GM12878 (cell line): Measurements from ENCODE around the gene PLGRKT. TPM values are rescaled to one million over a fixed set of nuclear protein-coding genes. Genes with fewer than 3 reads are reported as not detected.
"Not testable (repeated sequence)": the region's sequence is repeated elsewhere in the genome, so short reads cannot be mapped to it uniquely, and the experiment has no call there.

Source experiments
- ATAC-seq: fragments of 200-7000 bp; cut with Tn5 transposase; 3 replicates; pipeline ENCODE4 v1.9.1; 2020; ENCODE audit warnings: mild to moderate bottlenecking, moderate library complexity
- BruUV-seq: library from RNA; stranded (reverse); fragments of 400-500 nt; replicated peaks from 2 replicates; lab custom pipeline; 2021; lab: Mats Ljungman, UMichigan
- CTCF ChIA-PET: fragments of 300-600 bp; sonication (Branson Sonifier 250); formaldehyde crosslinking; extraction: SDS; loops from one replicate; lab custom pipeline; 2021; ENCODE audit warnings: inconsistent platforms; lab: Yijun Ruan, JAX
- POLR2A ChIA-PET: fragments of 350-600 bp; formaldehyde crosslinking; extraction: SDS; loops from one replicate; lab custom pipeline; 2021; ENCODE audit warnings: inconsistent platforms; lab: Charles Lee
- RAD21 ChIA-PET: fragments of 300-600 bp; sonication (Branson Sonifier 250); formaldehyde crosslinking; loops from one replicate; lab custom pipeline; 2023; ENCODE audit warnings: antibody characterized with exemption; ENCODE audit not compliant: unreplicated experiment; lab: Charles Lee
- SMC1A ChIA-PET: fragments of 300-600 bp; sonication (Branson Sonifier 250); formaldehyde crosslinking; loops from one replicate; lab custom pipeline; 2023; ENCODE audit not compliant: unreplicated experiment, uncharacterized antibody; lab: Charles Lee
- DNase-seq: peaks from one replicate; pipeline ENCODE4 v3.0.0-alpha.2; 2011; ENCODE audit warnings: low read depth, low spot score
- FAIRE-seq: peaks from 3 replicates; lab custom pipeline; 2011; peaks lifted over from hg19 to GRCh38; lab: Jason Lieb, UNC
- H2AFZ ChIP-seq: 2 replicates; pipeline ENCODE4 v1.6.0; 2011; ENCODE audit warnings: low read depth, low read length, control low read depth; ENCODE audit not compliant: control insufficient read depth
- H3K27ac ChIP-seq: 2 replicates; pipeline ENCODE4 v1.5.1; 2011; ENCODE audit warnings: control low read depth; ENCODE audit not compliant: control insufficient read depth, insufficient read depth
- H3K27me3 ChIP-seq, 2 experiments: replicated peaks in 1 of 2; 2 replicates each; pipeline versions ENCODE4 v1.6.0 to v1.6.1; 2011; ENCODE audit warnings: low read length in 1 of 2; ENCODE audit not compliant: control insufficient read depth in 2 of 2, insufficient read depth in 2 of 2
- H3K36me3 ChIP-seq, 2 experiments: 2 replicates each; pipeline ENCODE4 v1.5.1; 2011; ENCODE audit warnings: low read length in 1 of 2; ENCODE audit not compliant: control insufficient read depth in 2 of 2, insufficient read depth in 2 of 2
- H3K4me1 ChIP-seq: 2 replicates; pipeline ENCODE4 v1.6.1; 2011; ENCODE audit warnings: mild to moderate bottlenecking, low read length, moderate library complexity, mixed read lengths; ENCODE audit not compliant: control insufficient read depth, insufficient read depth
- H3K4me2 ChIP-seq: 2 replicates; pipeline ENCODE4 v1.6.0; 2011; ENCODE audit warnings: control low read depth; ENCODE audit not compliant: control insufficient read depth, insufficient read depth
- H3K4me3 ChIP-seq: fragments of 200-600 bp; sonication (generic); 2 replicates; pipeline ENCODE4 v1.5.1; 2016
- H3K79me2 ChIP-seq: 2 replicates; pipeline ENCODE4 v1.6.0; 2011; ENCODE audit warnings: low read length; ENCODE audit not compliant: control insufficient read depth, insufficient read depth
- H3K9ac ChIP-seq: 2 replicates; pipeline ENCODE4 v1.8.0; 2011; ENCODE audit warnings: low read length, control low read depth, mixed read lengths; ENCODE audit not compliant: control insufficient read depth, insufficient read depth
- H3K9me3 ChIP-seq: replicated peaks from 3 replicates; pipeline ENCODE4 v1.5.1; 2011; ENCODE audit warnings: mild to moderate bottlenecking, low read length; ENCODE audit not compliant: control insufficient read depth, insufficient read depth
- H4K20me1 ChIP-seq: 2 replicates; pipeline ENCODE4 v1.6.0; 2011; ENCODE audit not compliant: control insufficient read depth, insufficient read depth
- RUNX3 ChIP-seq: IDR thresholded peaks from 2 replicates; pipeline ENCODE4 v1.6.1; 2012; ENCODE audit warnings: low read length, inconsistent platforms
- WGBS: methylation state at CpG from one replicate; pipeline ENCODE4 v1.1.6; 2016; ENCODE audit warnings: low lambda C conversion rate; ENCODE audit not compliant: insufficient replicate concordance, insufficient coverage; ENCODE audit errors: missing lambda C conversion rate; 5-methylcytosine and 5-hydroxymethylcytosine counted together
- in situ Hi-C: fragments of 300-500 bp; cut with MboI; formaldehyde crosslinking; loops from 9 replicates; pipeline ENCODE4 v1.14.3; 2018; ENCODE audit warnings: mixed read lengths
- intact Hi-C: fragments of 100-400 bp; cut with micrococcal nuclease; formaldehyde crosslinking; loops from one replicate; pipeline ENCODE4 v1.14.2; 2022; ENCODE audit not compliant: unreplicated experiment
- polyA plus RNA-seq, 11 experiments: library from polyadenylated mRNA; depleted of rRNA in 4 of 11; unstranded in 6 of 11; stranded (reverse) in 5 of 11; fragments of >200 nt; fragmentation: Nextera tagmentation in 4 of 11; fragmentation: Illumina TruSeq in 1 of 11; extraction: Ambion mirVana in 4 of 11; extraction: Trizol in 1 of 11; gene quantifications; 1 replicate in 1 of 11; 2 replicates in 10 of 11; pipeline versions ENCODE4 v1.2.1 to v1.2.3, GENCODE V29; 2011 to 2016; ENCODE audit warnings: inconsistent platforms in 2 of 11, missing spikeins in 2 of 11, low read depth in 1 of 11
- total RNA-seq, 4 experiments: library from RNA; depleted of rRNA in 3 of 4; stranded (reverse); fragments of >200 nt in 3 of 4; fragmentation: Illumina TruSeq in 1 of 4; extraction: Trizol in 1 of 4; gene quantifications; 2 replicates each; pipeline versions ENCODE4 v1.2.1 to v1.2.3, GENCODE V29; 2013 to 2021
- TF ChIP-seq, protein P1 (sequence below): fragments of 450-650 bp; conservative IDR thresholded peaks from 2 replicates; pipeline ENCODE4 v1.6.1; 2017; ENCODE audit warnings: mild to moderate bottlenecking, moderate library complexity

Gene PLGRKT
- total and polyA plus RNA-seq, 10 of the 15 experiments (the other 5 are each of a cell fraction or from before 2014, with no cell fraction given) = 25.2 to 72.3 (median 38.4) TPM

DNA sequence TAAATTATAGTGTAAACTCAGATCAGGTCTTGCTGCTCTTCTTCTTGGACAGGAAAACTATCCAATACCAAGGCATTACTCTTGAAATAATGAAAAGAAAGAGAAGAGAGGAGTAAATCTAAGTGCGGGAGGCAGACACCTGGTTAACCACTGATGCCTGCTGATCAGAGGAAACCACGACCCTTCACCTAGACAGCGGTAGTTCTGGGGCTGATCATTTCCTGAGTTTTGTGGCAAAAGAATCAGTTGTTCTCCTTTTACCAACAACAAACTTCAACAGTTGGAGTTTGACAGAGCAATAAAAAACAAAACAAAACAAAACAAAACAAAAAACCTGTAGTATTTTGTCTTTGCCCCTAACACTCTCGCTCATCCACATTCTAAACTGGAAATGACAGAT, 101.0 kb downstream of the PLGRKT start:
- Histone ChIP-seq H3K36me3 (no peaks in the 10 kb centered on the region), H2AFZ (peak overlapping the region; percentile 7; the same call in 1 of the 2 replicates), H3K27me3 (no peaks in the 10 kb centered on the region), H3K9me3 (no peaks in the 10 kb centered on the region)
- DNase-seq (no peak), ATAC-seq (no peak)
- SMC1A ChIA-PET = interaction anchor here (0.9 kb wide), 1 partner anchor 40 kb away, joined by 3 read pairs; no protein-coding TSS in a partner anchor
- POLR2A ChIA-PET = no interaction called here
- BruUV-seq = no TSS peak
- peak; percentile 48 for TF ChIP-seq RUNX3
- TF ChIP-seq, protein P1, sequence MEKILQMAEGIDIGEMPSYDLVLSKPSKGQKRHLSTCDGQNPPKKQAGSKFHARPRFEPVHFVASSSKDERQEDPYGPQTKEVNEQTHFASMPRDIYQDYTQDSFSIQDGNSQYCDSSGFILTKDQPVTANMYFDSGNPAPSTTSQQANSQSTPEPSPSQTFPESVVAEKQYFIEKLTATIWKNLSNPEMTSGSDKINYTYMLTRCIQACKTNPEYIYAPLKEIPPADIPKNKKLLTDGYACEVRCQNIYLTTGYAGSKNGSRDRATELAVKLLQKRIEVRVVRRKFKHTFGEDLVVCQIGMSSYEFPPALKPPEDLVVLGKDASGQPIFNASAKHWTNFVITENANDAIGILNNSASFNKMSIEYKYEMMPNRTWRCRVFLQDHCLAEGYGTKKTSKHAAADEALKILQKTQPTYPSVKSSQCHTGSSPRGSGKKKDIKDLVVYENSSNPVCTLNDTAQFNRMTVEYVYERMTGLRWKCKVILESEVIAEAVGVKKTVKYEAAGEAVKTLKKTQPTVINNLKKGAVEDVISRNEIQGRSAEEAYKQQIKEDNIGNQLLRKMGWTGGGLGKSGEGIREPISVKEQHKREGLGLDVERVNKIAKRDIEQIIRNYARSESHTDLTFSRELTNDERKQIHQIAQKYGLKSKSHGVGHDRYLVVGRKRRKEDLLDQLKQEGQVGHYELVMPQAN = no peak
- TF ChIP-seq, all 136 proteins: peak for 1
- H3K4me2 ChIP-seq = no peak overlapping the region
- CTCF ChIA-PET = interaction anchor here (1.0 kb wide), 1 partner anchor 22 kb away, joined by 3 read pairs; no protein-coding TSS in a partner anchor
- H3K4me3 ChIP-seq = no peak overlapping the region
- peak; percentile 41 for FAIRE-seq
- WGBS = 11% methylated on average over 4 of the region's 4 CpGs
- in situ Hi-C loops = no loop called here
- H4K20me1 ChIP-seq = no peaks in the 10 kb centered on the region
- no peaks in the 10 kb centered on the region for H3K4me1 ChIP-seq
- H3K27ac ChIP-seq = no peak overlapping the region
- no peaks in the 10 kb centered on the region for H3K79me2 ChIP-seq
- intact Hi-C loops = no loop called here
- RAD21 ChIA-PET = no interaction called here
- H3K9ac ChIP-seq = no peak overlapping the region

GRCh38 chr9:5331276-5331675, 106.4 kb downstream of the PLGRKT start:
- ATAC-seq, H3K36me3 ChIP-seq, H4K20me1 ChIP-seq, in situ Hi-C loops, POLR2A ChIA-PET, H3K27ac ChIP-seq, H3K4me1 ChIP-seq, CTCF ChIA-PET, H3K79me2 ChIP-seq, H3K9me3 ChIP-seq, H3K9ac ChIP-seq, H3K27me3 ChIP-seq, H3K4me3 ChIP-seq, H3K4me2 ChIP-seq, intact Hi-C loops, DNase-seq, SMC1A ChIA-PET, RAD21 ChIA-PET, H2AFZ ChIP-seq, FAIRE-seq, BruUV-seq: not testable (repeated sequence)
- WGBS = 69% methylated on average over 3 of the region's 3 CpGs
